Mesendoderm (in vitro differentiated cells): ENCODE results near the gene DLG2.

Source experiments
- DNase-seq: peaks from one replicate; pipeline ENCODE4 v3.0.0; 2013
- H2AK5ac ChIP-seq: 2 replicates; pipeline ENCODE4 v1.6.1; 2013; ENCODE audit warnings: low read length, inconsistent platforms
- H2BK120ac ChIP-seq: 2 replicates; pipeline ENCODE4 v1.6.1; 2013; ENCODE audit warnings: low read depth, mild to moderate bottlenecking, low read length, moderate library complexity, mixed read lengths
- H2BK15ac ChIP-seq: replicated peaks from 2 replicates; pipeline ENCODE4 v1.6.1; 2013; ENCODE audit warnings: low read depth, mild to moderate bottlenecking, moderate library complexity
- H2BK5ac ChIP-seq: 2 replicates; pipeline ENCODE4 v1.6.1; 2013; ENCODE audit warnings: low read length, inconsistent platforms
- H3K18ac ChIP-seq: 2 replicates; pipeline ENCODE4 v1.6.1; 2013; ENCODE audit warnings: mild to moderate bottlenecking, low read length, mixed read lengths
- H3K23ac ChIP-seq: one replicate; pipeline ENCODE4 v1.6.1; 2013; ENCODE audit warnings: low read length
- H3K27ac ChIP-seq: 2 replicates; pipeline ENCODE4 v1.5.1; 2013; ENCODE audit warnings: low read depth, mild to moderate bottlenecking, inconsistent platforms, low read length, moderate library complexity
- H3K27me3 ChIP-seq: 2 replicates; pipeline ENCODE4 v1.6.1; 2013; ENCODE audit warnings: low read length, control low read depth, mild to moderate bottlenecking, inconsistent platforms; ENCODE audit not compliant: insufficient read depth, poor library complexity
- H3K36me3 ChIP-seq: 2 replicates; pipeline ENCODE4 v1.6.1; 2013; ENCODE audit warnings: low read length, inconsistent platforms; ENCODE audit not compliant: control insufficient read depth, insufficient read depth
- H3K4ac ChIP-seq: one replicate; pipeline ENCODE4 v1.6.1; 2013; ENCODE audit warnings: low read depth, mild to moderate bottlenecking, low read length, moderate library complexity
- H3K4me1 ChIP-seq: 2 replicates; pipeline ENCODE4 v1.6.1; 2013; ENCODE audit warnings: low read depth, low read length, inconsistent platforms; ENCODE audit not compliant: control insufficient read depth
- H3K4me2 ChIP-seq: 2 replicates; pipeline ENCODE4 v1.6.1; 2013; ENCODE audit warnings: low read length
- H3K4me3 ChIP-seq: 2 replicates; pipeline ENCODE4 v1.5.1; 2013; ENCODE audit warnings: mild to moderate bottlenecking, low read length
- H3K56ac ChIP-seq: one replicate; pipeline ENCODE4 v1.6.1; 2013; ENCODE audit warnings: low read length
- H3K79me1 ChIP-seq: 2 replicates; pipeline ENCODE4 v1.6.1; 2013; ENCODE audit warnings: low read length, inconsistent platforms
- H3K79me2 ChIP-seq: 2 replicates; pipeline ENCODE4 v1.6.1; 2013; ENCODE audit warnings: mild to moderate bottlenecking, low read length; ENCODE audit not compliant: control insufficient read depth, insufficient read depth
- H3K9ac ChIP-seq: 2 replicates; pipeline ENCODE4 v1.6.1; 2013; ENCODE audit warnings: low read length, inconsistent platforms
- H4K5ac ChIP-seq: one replicate; pipeline ENCODE4 v1.6.1; 2013; ENCODE audit warnings: low read length
- H4K8ac ChIP-seq: one replicate; pipeline ENCODE4 v1.6.1; 2013; ENCODE audit warnings: low read depth, mild to moderate bottlenecking, control low read depth, low read length, moderate library complexity
- WGBS: extraction: QIAGEN DNeasy Blood & Tissue Kit; methylation state at CpG from one replicate; pipeline ENCODE4 v1.1.7; 2013; ENCODE audit warnings: low lambda C conversion rate, missing lambda C conversion rate; ENCODE audit not compliant: insufficient coverage; ENCODE audit errors: extremely low coverage; 5-methylcytosine and 5-hydroxymethylcytosine counted together

The DLG2 gene

GRCh38 chr11:84137505-84137904 lies 1489.6 kb downstream of the DLG2 start:
- no peak for DNase-seq
- Histone ChIP-seq H3K27me3 (no peaks in the 10 kb centered on the region), H2BK120ac (no peak overlapping the region), H3K27ac (no peak overlapping the region), H3K79me1 (no peaks in the 10 kb centered on the region), H3K18ac (no peak overlapping the region), H4K5ac (no peak overlapping the region), H3K9ac (no peak overlapping the region), H2BK15ac (no peak overlapping the region), H3K4ac (no peak overlapping the region), H4K8ac (no peak overlapping the region), H3K4me2 (no peak overlapping the region), H3K4me1 (no peaks in the 10 kb centered on the region), H3K4me3 (no peak overlapping the region), H3K23ac (no peak overlapping the region), H3K79me2 (no peaks in the 10 kb centered on the region), H3K36me3 (no peaks in the 10 kb centered on the region), H2AK5ac (no peak overlapping the region), H3K56ac (no peak overlapping the region), H2BK5ac (no peak overlapping the region)

GRCh38 chr11:84136926-84137325 lies 1490.2 kb downstream of the DLG2 start:
- H3K79me1 ChIP-seq, result no peaks in the 10 kb centered on the region
- H2BK5ac ChIP-seq, result no peak overlapping the region
- DNase-seq, result no peak
- H3K56ac ChIP-seq, result no peak overlapping the region
- H3K36me3 ChIP-seq, result no peaks in the 10 kb centered on the region
- no peak overlapping the region for H3K9ac ChIP-seq
- H2BK15ac ChIP-seq, result no peak overlapping the region
- H3K18ac ChIP-seq, result no peak overlapping the region
- no peak overlapping the region for H4K8ac ChIP-seq
- no peak overlapping the region for H3K23ac ChIP-seq
- no peak overlapping the region for H2BK120ac ChIP-seq
- H3K4me1 ChIP-seq, result no peaks in the 10 kb centered on the region
- no peaks in the 10 kb centered on the region for H3K79me2 ChIP-seq
- H4K5ac ChIP-seq, result no peak overlapping the region
- H3K27ac ChIP-seq, result no peak overlapping the region
- no peak overlapping the region for H3K4me2 ChIP-seq
- H2AK5ac ChIP-seq, result no peak overlapping the region
- H3K4me3 ChIP-seq, result no peak overlapping the region
- H3K4ac ChIP-seq, result no peak overlapping the region
- H3K27me3 ChIP-seq, result no peaks in the 10 kb centered on the region

- Histone ChIP-seq H3K27ac (no peak overlapping the region), H2BK5ac (no peak overlapping the region), H4K8ac (no peak overlapping the region), H3K23ac (no peak overlapping the region), H2BK15ac (no peak overlapping the region), H3K4me3 (no peak overlapping the region), H2AK5ac (no peak overlapping the region), H3K79me1 (no peaks in the 10 kb centered on the region), H3K36me3 (no peaks in the 10 kb centered on the region), H3K9ac (no peak overlapping the region), H2BK120ac (no peak overlapping the region), H3K79me2 (no peaks in the 10 kb centered on the region), H3K27me3 (no peaks in the 10 kb centered on the region), H3K18ac (no peak overlapping the region), H3K4ac (no peak overlapping the region), H3K56ac (no peak overlapping the region), H4K5ac (no peak overlapping the region), H3K4me2 (no peak overlapping the region), H3K4me1 (no peaks in the 10 kb centered on the region)
- DNase-seq, result no peak
- WGBS, result no CpG with 5 or more reads among the region's 3 CpGs
These were observed 1496.3 kb downstream of the DLG2 start for GRCh38 chr11:84130646-84131427.

- no peak overlapping the region for H3K4me3 ChIP-seq
- H2BK120ac ChIP-seq, result no peak overlapping the region
- no peaks in the 10 kb centered on the region for H3K27me3 ChIP-seq
- H3K4me2 ChIP-seq, result no peak overlapping the region
- no peaks in the 10 kb centered on the region for H3K36me3 ChIP-seq
- no peak overlapping the region for H2BK15ac ChIP-seq
- no peak overlapping the region for H3K9ac ChIP-seq
- H3K18ac ChIP-seq, result no peak overlapping the region
- no peak overlapping the region for H3K27ac ChIP-seq
- no peaks in the 10 kb centered on the region for H3K79me1 ChIP-seq
- H3K4ac ChIP-seq, result no peak overlapping the region
- no peak for DNase-seq
- no peak overlapping the region for H4K5ac ChIP-seq
- H3K79me2 ChIP-seq, result no peaks in the 10 kb centered on the region
- H2BK5ac ChIP-seq, result no peak overlapping the region
- H2AK5ac ChIP-seq, result no peak overlapping the region
- H3K23ac ChIP-seq, result no peak overlapping the region
- H4K8ac ChIP-seq, result no peak overlapping the region
- no peak overlapping the region for H3K56ac ChIP-seq
- H3K4me1 ChIP-seq, result no peaks in the 10 kb centered on the region
- WGBS, result no CpG with 5 or more reads among the region's 2 CpGs
These were observed 1497.1 kb downstream of the DLG2 start for GRCh38 chr11:84129961-84130576.

GRCh38 chr11:84128840-84129239 lies 1498.3 kb downstream of the DLG2 start:
- Histone ChIP-seq H3K23ac (no peak overlapping the region), H3K27ac (no peak overlapping the region), H3K4me2 (no peak overlapping the region), H3K4me3 (no peak overlapping the region), H3K36me3 (no peaks in the 10 kb centered on the region), H2BK5ac (no peak overlapping the region), H2BK120ac (no peak overlapping the region), H4K5ac (no peak overlapping the region), H3K18ac (no peak overlapping the region), H3K79me1 (no peaks in the 10 kb centered on the region), H2BK15ac (no peak overlapping the region), H3K9ac (no peak overlapping the region), H3K56ac (no peak overlapping the region), H2AK5ac (no peak overlapping the region), H3K27me3 (no peaks in the 10 kb centered on the region), H3K4ac (no peak overlapping the region), H4K8ac (no peak overlapping the region), H3K79me2 (no peaks in the 10 kb centered on the region), H3K4me1 (no peaks in the 10 kb centered on the region)
- DNase-seq, result no peak
- WGBS, result no CpG with 5 or more reads among the region's 2 CpGs

GRCh38 chr11:84117394-84117793 lies 1509.8 kb downstream of the DLG2 start:
- H3K18ac ChIP-seq, result no peak overlapping the region
- no peak overlapping the region for H3K4me2 ChIP-seq
- H4K5ac ChIP-seq, result no peak overlapping the region
- H4K8ac ChIP-seq, result no peak overlapping the region
- no peak overlapping the region for H3K23ac ChIP-seq
- no peaks in the 10 kb centered on the region for H3K36me3 ChIP-seq
- no peaks in the 10 kb centered on the region for H3K79me1 ChIP-seq
- no peak overlapping the region for H2BK120ac ChIP-seq
- H3K79me2 ChIP-seq, result no peaks in the 10 kb centered on the region
- H3K56ac ChIP-seq, result no peak overlapping the region
- H3K4ac ChIP-seq, result no peak overlapping the region
- no peak overlapping the region for H3K9ac ChIP-seq
- no peak overlapping the region for H3K27ac ChIP-seq
- no peak for DNase-seq
- H3K27me3 ChIP-seq, result no peaks in the 10 kb centered on the region
- H2BK5ac ChIP-seq, result no peak overlapping the region
- H3K4me1 ChIP-seq, result no peaks in the 10 kb centered on the region
- H3K4me3 ChIP-seq, result no peak overlapping the region
- no CpG with 5 or more reads among the region's 1 CpG for WGBS
- H2BK15ac ChIP-seq, result no peak overlapping the region
- no peak overlapping the region for H2AK5ac ChIP-seq
